Activated CD8-positive, alpha-beta memory T cell treated with anti-CD3 and anti-CD28 coated beads, Interleukin-2, amount 50 U/mL, for 4 hours (primary cell): ENCODE data around the gene ZNF547.

ENCODE experiments used
- DNase-seq: peaks from one replicate; pipeline ENCODE4 v3.0.0-alpha.2; 2020

Gene ZNF547

GRCh38 chr19:57376151-57376550 lies 12.8 kb downstream of the ZNF547 start:
- DNase-seq, result no peak

GRCh38 chr19:57377498-57378146 lies 14.3 kb downstream of the ZNF547 start:
- no peak for DNase-seq

GRCh38 chr19:57380923-57381322 lies 17.6 kb downstream of the ZNF547 start:
- no peak for DNase-seq

- DNase-seq, result no peak
Observed at GRCh38 chr19:57382806-57383488, 19.6 kb downstream of the ZNF547 start.

GRCh38 chr19:57389194-57389729 lies 25.9 kb downstream of the ZNF547 start:
- DNase-seq, result no peak

- peak; percentile 98 for DNase-seq
Observed at GRCh38 chr19:57389730-57390598, 26.6 kb downstream of the ZNF547 start, which contains the start of gene ZNF548. ZNF548 (plus strand) TSS chr19:57389854; CDS start chr19:57390100, 246 bp downstream.

GRCh38 chr19:57395710-57396109 lies 32.4 kb downstream of the ZNF547 start:
- no peak for DNase-seq

GRCh38 chr19:57398868-57399267 lies 35.5 kb downstream of the ZNF547 start:
- DNase-seq, result no peak

- no peak for DNase-seq
Observed at GRCh38 chr19:57403737-57404563, 40.6 kb downstream of the ZNF547 start.

GRCh38 chr19:57406516-57407123 lies 43.3 kb downstream of the ZNF547 start:
- DNase-seq, result peak; percentile 71

- DNase-seq, result peak; percentile 90
Observed at GRCh38 chr19:57410877-57411671, 47.7 kb downstream of the ZNF547 start, which contains the start of gene ZNF17. ZNF17 (plus strand) TSS chr19:57411161; CDS start chr19:57413616, 2,455 bp downstream.

- no peak for DNase-seq
Observed at GRCh38 chr19:57419439-57419838, 56.1 kb downstream of the ZNF547 start.

- DNase-seq, result no peak
Observed at GRCh38 chr19:57421037-57421436, 57.7 kb downstream of the ZNF547 start.
